Inflammatory macrophage treated with lipopolysaccharide for 1 hour (primary cell): Measurements from ENCODE around the gene PTPRN2.
"Not testable (repeated sequence)": the region's sequence is repeated elsewhere in the genome, so short reads cannot be mapped to it uniquely, and the experiment has no call there.

ENCODE experiments used
- DNase-seq, 2 donors: peaks; one replicate each; pipeline ENCODE4 v3.0.0-alpha.2; 2020 to 2022

The PTPRN2 gene

GRCh38 chr7:157500171-157500960 is 1087.3 kb downstream of the PTPRN2 start:
- no peak for DNase-seq

- DNase-seq: no peak
These were observed 1087.8 kb downstream of the PTPRN2 start for GRCh38 chr7:157499835-157500153.

GRCh38 chr7:157499121-157499834 is 1088.3 kb downstream of the PTPRN2 start:
- DNase-seq: no peak

GRCh38 chr7:157498657-157499056 is 1089.0 kb downstream of the PTPRN2 start:
- no peak for DNase-seq

GRCh38 chr7:157497744-157498651 is 1089.6 kb downstream of the PTPRN2 start:
- DNase-seq: no peak

GRCh38 chr7:157497367-157497743 is 1090.3 kb downstream of the PTPRN2 start:
- no peak for DNase-seq

GRCh38 chr7:157496416-157497275 is 1091.0 kb downstream of the PTPRN2 start:
- no peak for DNase-seq

GRCh38 chr7:157495594-157495993 is 1092.0 kb downstream of the PTPRN2 start:
- no peak for DNase-seq

GRCh38 chr7:157495177-157495553 is 1092.5 kb downstream of the PTPRN2 start:
- no peak for DNase-seq

- no peak for DNase-seq
These were observed 1093.0 kb downstream of the PTPRN2 start for GRCh38 chr7:157494506-157495176.

GRCh38 chr7:157493776-157494175 is 1093.8 kb downstream of the PTPRN2 start:
- no peak for DNase-seq

- DNase-seq: no peak
These were observed 1094.6 kb downstream of the PTPRN2 start for GRCh38 chr7:157493017-157493416.

- DNase-seq: peak; percentile 85 to 90
These were observed 1097.1 kb downstream of the PTPRN2 start for GRCh38 chr7:157490465-157490912.

- DNase-seq: not testable (repeated sequence)
These were observed 1097.8 kb downstream of the PTPRN2 start for GRCh38 chr7:157489870-157490269.
